ENCODE results near the gene ZSCAN31.
"Not testable (repeated sequence)": the region's sequence is repeated elsewhere in the genome, so short reads cannot be mapped to it uniquely, and the experiment has no call there.

ZSCAN31 gene

DNA sequence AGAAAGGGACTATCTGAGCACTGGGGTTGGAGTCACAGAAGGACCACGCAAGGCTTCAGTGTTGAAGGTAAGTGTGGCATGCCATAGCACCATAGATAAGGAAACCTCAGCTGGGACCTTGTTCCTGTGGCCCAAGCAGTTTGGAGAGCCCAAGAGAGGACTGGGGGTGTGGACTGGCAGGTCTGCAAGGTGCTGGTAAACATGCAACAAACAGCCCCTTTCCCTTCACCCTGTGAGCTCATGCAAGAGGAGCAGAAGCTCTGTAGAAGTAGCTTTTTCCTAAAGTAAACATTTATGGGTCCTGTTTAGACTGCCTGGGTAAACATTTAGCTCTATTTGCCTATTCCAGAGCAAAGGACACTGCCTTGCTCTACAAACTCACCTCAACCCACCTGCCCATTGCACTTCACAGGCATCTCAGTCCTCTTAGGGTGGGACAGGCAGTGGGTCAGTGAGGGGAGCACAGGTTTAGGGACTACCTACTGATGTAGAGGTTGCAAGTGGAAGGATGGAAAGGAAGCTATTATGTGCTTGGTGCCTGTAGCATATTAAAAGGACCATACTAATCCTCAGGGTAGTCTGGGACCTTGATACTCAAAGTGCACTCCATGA is 12.0 kb downstream of the ZSCAN31 start:
- DNase-seq (ENCODE audit: extremely low read depth in 1 of 2, low read depth in 1 of 2) = no peak

DNA sequence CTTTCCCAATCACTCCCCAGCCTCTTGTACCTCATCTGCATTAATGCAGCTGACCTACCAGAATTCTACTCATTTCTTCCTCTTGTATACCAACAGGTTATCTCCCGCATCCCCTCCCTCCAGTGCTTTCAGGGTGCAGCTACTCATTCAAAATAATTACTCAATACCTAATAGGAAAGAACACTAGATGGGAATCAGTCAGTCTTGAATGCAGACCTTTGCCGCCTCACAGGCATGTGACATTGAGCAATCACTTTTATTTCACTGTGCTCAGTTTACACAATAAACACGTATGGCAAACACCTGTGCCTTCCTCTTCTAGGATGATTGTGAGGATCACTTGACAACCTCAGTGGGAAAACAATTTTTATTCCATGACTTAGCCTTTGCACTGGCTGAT is 13.3 kb downstream of the ZSCAN31 start:
- DNase-seq (ENCODE audit: extremely low read depth in 1 of 2, low read depth in 1 of 2) = no peak

GRCh38 chr6:28317866-28318265 is 18.1 kb downstream of the ZSCAN31 start:
- DNase-seq (ENCODE audit: extremely low read depth in 1 of 2, low read depth in 1 of 2) = not testable (repeated sequence)

DNA sequence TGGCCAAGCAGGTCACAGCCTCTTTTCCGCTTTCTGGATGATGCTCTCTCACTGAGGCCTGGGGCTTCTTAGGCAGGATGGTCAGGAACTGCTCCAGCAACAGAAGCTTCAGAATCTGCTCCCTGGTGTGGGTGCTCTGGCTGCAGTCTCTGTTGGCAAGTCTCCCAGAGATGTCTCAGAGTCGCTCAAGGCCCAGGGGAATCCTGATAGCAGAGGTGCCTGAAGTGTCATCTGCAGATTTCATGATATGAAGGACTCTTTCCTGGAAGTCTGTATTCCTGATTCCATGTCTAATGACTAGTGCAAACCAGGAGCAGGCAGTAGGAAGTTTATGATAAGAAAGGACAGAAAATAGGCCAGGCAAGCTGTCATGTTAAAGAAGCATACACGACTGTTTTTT is 20.3 kb downstream of the ZSCAN31 start:
- DNase-seq (ENCODE audit: extremely low read depth in 1 of 2, low read depth in 1 of 2) = no peak

DNA sequence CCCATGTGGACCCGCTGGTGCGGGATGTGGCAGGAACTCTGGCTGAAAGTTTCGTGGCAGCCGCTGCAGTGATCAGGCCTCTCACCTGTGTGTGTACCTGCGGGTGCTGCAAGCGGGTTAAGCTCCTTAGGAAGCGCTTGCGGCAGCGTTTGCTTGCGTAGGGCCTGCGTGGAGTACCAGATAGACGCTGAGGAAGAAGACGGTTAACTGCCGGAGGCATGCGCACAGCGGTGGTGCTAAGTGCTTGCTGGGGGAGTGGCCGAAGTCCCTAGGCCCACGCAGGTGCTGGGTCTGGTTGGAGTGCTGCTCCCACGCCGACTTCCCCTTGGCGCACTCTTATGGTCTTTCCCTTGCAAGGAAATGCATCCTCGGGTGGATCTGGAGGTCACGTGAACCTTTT is 23.0 kb downstream of the ZSCAN31 start:
- DNase-seq (ENCODE audit: extremely low read depth in 1 of 2, low read depth in 1 of 2) = no peak

DNA sequence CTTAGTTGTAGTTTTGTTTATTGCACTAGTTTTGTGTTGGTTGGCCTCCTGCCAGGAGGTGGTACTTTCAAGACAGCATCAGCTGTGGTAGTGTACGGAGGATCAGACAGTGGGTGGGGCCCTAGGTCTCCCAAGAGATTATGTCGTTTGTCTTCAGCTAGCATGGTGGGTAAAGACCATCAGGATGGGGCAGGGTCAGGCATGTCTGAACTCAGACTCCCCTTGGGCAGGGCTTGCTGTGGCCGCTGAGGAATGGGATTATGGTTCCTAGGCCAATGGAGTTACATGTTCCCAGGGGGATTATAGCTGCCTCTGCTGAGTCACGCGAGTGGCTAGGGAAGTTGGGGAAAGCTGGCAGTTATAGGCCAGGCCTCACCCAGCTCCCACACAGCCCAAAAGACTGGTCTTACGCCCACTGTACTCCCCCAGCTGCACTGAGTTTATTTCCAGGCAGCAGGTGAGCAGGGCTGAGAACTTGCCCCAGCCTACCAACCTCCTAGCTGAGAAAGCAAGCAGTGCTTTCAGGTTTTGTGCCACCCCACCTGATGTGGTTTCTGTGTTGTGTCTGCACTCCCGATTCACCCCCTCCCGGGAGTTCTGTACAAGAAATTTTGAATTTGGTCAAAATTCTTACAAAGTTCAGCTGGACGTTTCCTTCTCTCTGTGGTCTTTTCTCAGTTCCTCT is 24.7 kb downstream of the ZSCAN31 start:
- no peak for DNase-seq (ENCODE audit: extremely low read depth in 1 of 2, low read depth in 1 of 2)

DNA sequence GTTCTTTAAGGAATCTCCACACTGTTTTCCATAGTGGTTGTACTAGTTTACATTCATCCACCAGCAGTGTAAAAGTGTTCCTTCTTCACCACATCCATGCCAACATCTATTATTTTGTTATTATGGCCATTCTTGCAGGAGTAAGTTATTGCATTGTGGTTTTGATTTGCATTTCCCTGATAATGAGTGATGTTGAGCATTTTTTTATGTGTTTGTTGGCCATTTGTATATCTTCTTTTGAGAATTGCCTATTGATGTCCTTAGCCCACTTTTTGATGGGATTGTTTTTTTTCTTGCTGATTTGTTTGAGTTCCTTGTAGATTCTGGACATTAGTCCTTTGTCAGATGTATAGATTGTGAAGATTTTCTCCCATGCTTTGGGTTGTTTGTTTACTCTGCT is 29.6 kb downstream of the ZSCAN31 start:
- DNase-seq (ENCODE audit: extremely low read depth in 1 of 2, low read depth in 1 of 2) = not testable (repeated sequence)

- DNase-seq (ENCODE audit: extremely low read depth in 1 of 2, low read depth in 1 of 2) = no peak
Measured at GRCh38 chr6:28303570-28303969, 32.4 kb downstream of the ZSCAN31 start.

DNA sequence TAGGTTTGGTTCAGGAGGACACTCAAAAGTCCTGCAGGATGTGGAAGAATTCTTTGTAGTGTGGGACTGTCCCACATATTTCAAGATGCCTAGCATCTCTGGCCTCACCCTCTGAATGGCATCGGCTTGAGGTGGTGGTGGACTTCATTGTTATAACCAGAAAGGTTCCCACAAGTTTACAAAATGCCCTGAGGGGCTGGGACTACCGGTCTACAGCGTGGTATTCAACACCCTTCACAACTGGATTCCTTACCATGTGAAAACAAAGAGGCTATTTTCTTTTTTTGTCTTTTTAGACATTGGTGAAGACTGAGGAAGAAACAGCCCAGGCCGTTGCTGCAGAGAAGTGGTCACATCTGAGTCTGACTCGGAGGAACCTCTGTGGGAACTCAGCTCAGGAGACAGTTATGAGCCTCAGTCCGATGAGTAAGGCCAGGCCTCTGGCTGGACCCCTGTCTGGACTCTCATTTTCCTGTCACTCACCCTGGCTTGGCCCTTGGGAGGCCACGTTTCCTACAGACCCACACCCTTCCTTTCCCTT is 39.4 kb downstream of the ZSCAN31 start:
- no peak for DNase-seq (ENCODE audit: extremely low read depth in 1 of 2, low read depth in 1 of 2)

DNA sequence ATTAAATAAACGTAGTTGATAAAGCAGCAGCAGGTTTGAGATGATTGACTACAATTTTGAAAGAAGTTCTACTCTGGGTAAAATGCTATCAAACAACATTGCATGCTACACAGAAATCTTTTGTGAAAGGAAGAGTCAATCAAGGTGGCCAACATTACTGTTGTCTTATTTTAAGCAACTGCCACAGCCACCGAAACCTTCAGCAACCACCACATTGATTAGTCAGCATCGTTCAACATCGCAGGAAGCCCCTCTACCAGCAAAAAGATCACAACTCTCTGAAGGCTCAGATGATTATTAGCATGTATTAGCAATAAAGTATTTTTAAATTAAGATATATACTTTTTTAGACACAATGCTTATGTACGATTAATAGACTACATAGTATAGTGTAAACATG is 40.6 kb downstream of the ZSCAN31 start:
- DNase-seq (ENCODE audit: extremely low read depth in 1 of 2, low read depth in 1 of 2) = no peak

- no peak for DNase-seq (ENCODE audit: extremely low read depth in 1 of 2, low read depth in 1 of 2)
Measured at GRCh38 chr6:28291573-28291972, 44.4 kb downstream of the ZSCAN31 start.

GRCh38 chr6:28282926-28283325 is 53.0 kb downstream of the ZSCAN31 start:
- no peak for DNase-seq (ENCODE audit: extremely low read depth in 1 of 2, low read depth in 1 of 2)

DNA sequence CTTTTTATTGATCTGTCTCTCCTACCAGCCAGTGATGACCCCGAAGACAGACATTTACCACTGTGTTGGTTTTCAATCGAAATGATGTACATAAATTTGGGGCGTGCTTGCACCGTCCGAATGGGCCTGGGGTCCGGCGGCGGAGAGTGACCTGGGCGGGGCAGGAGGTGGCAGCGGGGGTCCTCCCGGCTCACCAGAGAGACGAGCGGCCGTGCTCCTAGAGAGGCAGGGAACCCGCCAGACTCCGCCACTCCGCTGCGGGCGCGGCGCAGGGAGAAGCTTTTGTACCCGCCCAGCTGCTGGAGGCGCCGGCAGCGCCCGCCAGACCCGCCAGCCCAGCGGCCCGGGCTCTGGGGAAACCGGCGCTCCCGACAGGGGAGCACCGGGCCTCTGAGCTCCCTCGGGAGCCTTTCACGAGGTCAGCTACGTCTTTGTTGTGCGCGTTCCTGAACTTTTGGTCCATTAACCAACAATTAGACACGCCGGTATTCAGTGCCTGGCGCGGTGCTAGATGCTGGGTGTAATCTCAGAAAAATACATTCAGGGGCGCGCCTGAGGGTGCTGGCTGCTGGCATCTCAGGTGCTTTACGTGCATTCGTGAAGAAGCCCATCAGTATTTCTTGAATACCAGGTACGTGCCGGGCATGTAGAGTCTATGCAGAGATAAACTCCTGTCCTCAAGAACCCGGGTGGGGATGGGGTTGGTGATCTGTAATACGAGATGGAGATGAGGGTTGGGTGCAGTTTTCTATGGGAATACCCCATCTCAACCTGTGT is 54.5 kb downstream of the ZSCAN31 start, which contains the start of gene PGBD1:
Gene PGBD1 (plus strand): TSS at position 285 of the 777 bp plus-strand sequence. CDS start 2,242 bp downstream, outside the sequence.
- peak; percentile 10 to 25 for DNase-seq (ENCODE audit: extremely low read depth in 1 of 2, low read depth in 1 of 2)

- no peak for DNase-seq (ENCODE audit: extremely low read depth in 1 of 2, low read depth in 1 of 2)
Measured at GRCh38 chr6:28280595-28281287, 55.2 kb downstream of the ZSCAN31 start.

DNA sequence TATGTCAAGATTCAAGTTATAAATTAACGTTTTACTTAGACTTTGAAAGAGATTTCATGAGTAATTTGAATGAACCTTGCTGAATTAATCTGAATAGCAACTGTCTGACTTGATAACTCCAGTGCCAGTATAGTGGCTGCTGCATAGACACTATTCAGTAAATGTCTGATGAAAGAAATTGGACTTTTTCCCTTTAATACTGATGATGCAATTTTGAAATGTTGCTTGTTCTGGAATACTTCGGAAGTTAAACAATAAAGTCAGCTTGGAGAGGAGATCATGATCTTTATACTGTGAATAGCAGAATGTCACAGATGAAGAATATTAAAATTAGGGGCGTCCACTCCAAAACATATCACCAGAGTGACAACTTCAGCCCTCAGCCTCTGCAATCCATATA is 58.2 kb downstream of the ZSCAN31 start:
- DNase-seq (ENCODE audit: extremely low read depth in 1 of 2, low read depth in 1 of 2) = no peak

DNA sequence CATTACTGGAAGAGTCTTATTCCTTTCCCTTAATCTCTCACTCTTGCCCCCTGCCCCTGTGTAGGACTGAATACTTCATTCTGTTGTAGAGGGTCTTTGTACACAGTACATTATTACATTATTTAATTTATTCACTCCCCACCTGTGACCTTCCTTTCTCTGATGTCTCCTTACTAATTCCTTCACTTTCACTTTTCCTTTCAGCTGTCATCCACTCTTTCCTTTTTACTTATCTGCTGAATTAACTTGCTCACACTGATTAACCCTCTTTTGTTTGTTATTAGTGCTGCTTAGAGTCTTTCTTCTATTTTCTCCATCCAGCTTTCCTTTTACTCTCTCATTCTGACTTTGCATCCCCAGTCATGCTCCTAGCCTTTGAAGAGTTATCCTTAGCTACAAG is 61.1 kb downstream of the ZSCAN31 start:
- no peak for DNase-seq (ENCODE audit: extremely low read depth in 1 of 2, low read depth in 1 of 2)

Data from activated CD8-positive, alpha-beta memory T cell treated with anti-CD3 and anti-CD28 coated beads for 1 hour (primary cell).